ENCODE results near the gene CHRNB1.

The CHRNB1 gene

GRCh38 chr17:7476494-7476893 lies 31.6 kb downstream of the CHRNB1 start:
- POLR2A ChIA-PET (ENCODE audit: low non-redundant PET) = interaction anchor here (0.5 to 1.2 kb wide), 4 partner anchors 11 to 113 kb away, joined by 3 to 5 read pairs (median 4); partner anchors contain the start of gene SOX15
- DNase-seq (ENCODE audit: low spot score) = peak; percentile 89
- TF ChIP-seq, protein P1, sequence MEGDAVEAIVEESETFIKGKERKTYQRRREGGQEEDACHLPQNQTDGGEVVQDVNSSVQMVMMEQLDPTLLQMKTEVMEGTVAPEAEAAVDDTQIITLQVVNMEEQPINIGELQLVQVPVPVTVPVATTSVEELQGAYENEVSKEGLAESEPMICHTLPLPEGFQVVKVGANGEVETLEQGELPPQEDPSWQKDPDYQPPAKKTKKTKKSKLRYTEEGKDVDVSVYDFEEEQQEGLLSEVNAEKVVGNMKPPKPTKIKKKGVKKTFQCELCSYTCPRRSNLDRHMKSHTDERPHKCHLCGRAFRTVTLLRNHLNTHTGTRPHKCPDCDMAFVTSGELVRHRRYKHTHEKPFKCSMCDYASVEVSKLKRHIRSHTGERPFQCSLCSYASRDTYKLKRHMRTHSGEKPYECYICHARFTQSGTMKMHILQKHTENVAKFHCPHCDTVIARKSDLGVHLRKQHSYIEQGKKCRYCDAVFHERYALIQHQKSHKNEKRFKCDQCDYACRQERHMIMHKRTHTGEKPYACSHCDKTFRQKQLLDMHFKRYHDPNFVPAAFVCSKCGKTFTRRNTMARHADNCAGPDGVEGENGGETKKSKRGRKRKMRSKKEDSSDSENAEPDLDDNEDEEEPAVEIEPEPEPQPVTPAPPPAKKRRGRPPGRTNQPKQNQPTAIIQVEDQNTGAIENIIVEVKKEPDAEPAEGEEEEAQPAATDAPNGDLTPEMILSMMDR (conservative IDR thresholded peaks at IDR 0.05; ENCODE audit: low read depth) = no peak
- CTCF ChIA-PET = interaction anchor here (0.7 to 4.0 kb wide), 3 partner anchors 25 to 40 kb away, joined by 3 to 19 read pairs (median 4); no protein-coding TSS in a partner anchor
- H3K27ac ChIP-seq = peak overlapping the region; percentile 99

GRCh38 chr17:7476951-7477350 lies 32.1 kb downstream of the CHRNB1 start:
- ChIA-PET CTCF (interaction anchor here (0.7 to 4.0 kb wide), 2 partner anchors 25 to 40 kb away, joined by 4 to 19 read pairs; no protein-coding TSS in a partner anchor), POLR2A (ENCODE audit: low non-redundant PET) (interaction anchor here (0.5 to 0.6 kb wide), 2 partner anchors 18 to 28 kb away, joined by 3 to 5 read pairs; no protein-coding TSS in a partner anchor)
- no peak for DNase-seq (ENCODE audit: low spot score)
- H3K27ac ChIP-seq = peak overlapping the region; percentile 99
- TF ChIP-seq, protein P1 (conservative IDR thresholded peaks at IDR 0.05; ENCODE audit: low read depth) = no peak

- TF ChIP-seq, protein P1 (conservative IDR thresholded peaks at IDR 0.05; ENCODE audit: low read depth) = no peak
- ChIA-PET CTCF (interaction anchor here (0.7 to 4.0 kb wide), 2 partner anchors 31 to 41 kb away, joined by 3 to 19 read pairs; no protein-coding TSS in a partner anchor), POLR2A (ENCODE audit: low non-redundant PET) (no interaction called here)
- H3K27ac ChIP-seq = peak overlapping the region; percentile 99
- peak; percentile 40 for DNase-seq (ENCODE audit: low spot score)
Observed at GRCh38 chr17:7477392-7478275, 32.8 kb downstream of the CHRNB1 start.

DNA sequence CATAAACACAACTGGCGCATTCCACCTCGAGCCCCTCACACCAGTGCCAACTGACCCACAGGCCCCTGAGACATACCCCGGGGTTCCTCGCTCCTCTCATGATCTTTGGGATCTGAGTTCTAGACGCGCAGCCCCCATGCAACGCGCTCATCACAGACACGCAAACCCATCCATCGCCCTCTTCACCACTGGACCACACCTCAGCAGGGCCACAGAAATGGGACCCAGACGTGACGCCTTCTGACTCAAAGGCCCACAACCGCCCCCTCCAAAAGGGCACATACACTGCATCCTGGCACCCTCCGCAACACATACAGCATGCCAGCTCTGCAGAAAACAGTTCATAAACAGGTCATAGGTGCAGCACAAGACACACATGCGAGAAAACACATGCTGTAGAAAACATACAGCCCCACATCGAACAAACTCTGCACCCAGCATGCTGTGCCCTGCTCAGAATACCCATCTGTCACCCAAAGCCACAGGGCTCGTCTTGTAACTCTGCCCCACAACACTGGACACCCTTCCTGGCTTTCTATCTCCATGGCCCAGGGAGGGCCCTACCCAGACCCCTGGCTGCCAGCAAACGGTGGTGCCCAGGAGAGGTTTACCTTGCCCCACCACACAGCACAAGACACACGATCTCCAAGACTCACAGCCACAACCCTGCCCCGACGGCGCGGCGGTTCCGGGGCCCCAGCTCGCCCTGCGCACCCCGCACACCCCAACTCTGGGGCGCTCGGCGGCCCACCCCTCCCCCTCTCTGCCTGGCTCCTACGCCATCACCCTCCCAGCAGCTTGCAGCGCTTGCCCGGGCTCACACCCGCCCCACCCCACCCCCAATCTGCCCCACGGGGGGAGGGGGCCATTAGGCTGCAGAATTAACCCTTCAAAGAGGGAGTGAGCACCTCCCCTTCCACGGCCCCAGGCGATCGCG lies 33.7 kb downstream of the CHRNB1 start:
- DNase-seq (ENCODE audit: low spot score) = peak; percentile 52
- POLR2A ChIA-PET (ENCODE audit: low non-redundant PET) = no interaction called here
- H3K27ac ChIP-seq = peak overlapping the region; percentile 99
- CTCF ChIA-PET = interaction anchor here (2.2 to 4.0 kb wide), 2 partner anchors 41 to 42 kb away, joined by 14 to 19 read pairs; no protein-coding TSS in a partner anchor
- TF ChIP-seq, protein P1 (conservative IDR thresholded peaks at IDR 0.05; ENCODE audit: low read depth) = no peak

- peak within 1 kb of the TSS; percentile 99 for H3K27ac ChIP-seq
- DNase-seq (ENCODE audit: low spot score) = peak; percentile 55
- TF ChIP-seq, protein P1 (conservative IDR thresholded peaks at IDR 0.05; ENCODE audit: low read depth) = no peak
- POLR2A ChIA-PET (ENCODE audit: low non-redundant PET) = interaction anchor here (0.6 kb wide), 1 partner anchor 237 kb away, joined by 4 read pairs; the partner anchor contains the start of gene GABARAP
- CTCF ChIA-PET = interaction anchor here (2.2 kb wide), 1 partner anchor 42 kb away, joined by 14 read pairs; no protein-coding TSS in a partner anchor
Observed at GRCh38 chr17:7479213-7480088, 34.6 kb downstream of the CHRNB1 start, which contains the start of gene ZBTB4. Gene ZBTB4 (minus strand): TSS chr17:7479631. CDS start chr17:7466801, 12,830 bp downstream.

All from RWPE1 (cell line).